HEK293T (cell line): ENCODE measurements around the gene ZXDC.
A peak's percentile ranks its signal among the peaks of the same experiment; 100 is the strongest.

Experiments
- CTCF ChIA-PET: fragments of 350-600 bp; formaldehyde crosslinking; extraction: SDS; loops from one replicate; lab custom pipeline; 2021; ENCODE audit warnings: antibody characterized with exemption, inconsistent platforms; lab: Yijun Ruan, JAX
- POLR2A ChIA-PET: fragments of 350-600 bp; formaldehyde crosslinking; extraction: SDS; loops from one replicate; lab custom pipeline; 2020; ENCODE audit warnings: antibody characterized with exemption, inconsistent platforms; lab: Yijun Ruan, JAX
- DNase-seq: peaks from one replicate; pipeline ENCODE4 v3.0.0; 2012; ENCODE audit warnings: mixed read lengths; ENCODE audit errors: extremely low spot score
- ARNT ChIP-seq: fragments of 450-650 bp; IDR thresholded peaks from 2 replicates; pipeline ENCODE4 v1.6.1; 2017; ENCODE audit warnings: mild to moderate bottlenecking
- BHLHE40 ChIP-seq: fragments of 450-650 bp; IDR thresholded peaks from 2 replicates; pipeline ENCODE4 v1.6.1; 2016; ENCODE audit warnings: mild to moderate bottlenecking, moderate library complexity, borderline replicate concordance
- CTBP1 ChIP-seq: fragments of 450-650 bp; IDR thresholded peaks from 2 replicates; pipeline ENCODE4 v1.6.1; 2016; ENCODE audit warnings: borderline replicate concordance
- ELF4 ChIP-seq: fragments of 450-650 bp; IDR thresholded peaks from 2 replicates; pipeline ENCODE4 v1.6.1; 2017; ENCODE audit warnings: antibody characterized with exemption
- FOXA1 ChIP-seq: fragments of 450-650 bp; IDR thresholded peaks from 2 replicates; pipeline ENCODE4 v1.6.1; 2016; ENCODE audit warnings: mild to moderate bottlenecking
- FOXK2 ChIP-seq: fragments of 450-650 bp; IDR thresholded peaks from 2 replicates; pipeline ENCODE4 v1.6.1; 2016; ENCODE audit warnings: mild to moderate bottlenecking
- FOXM1 ChIP-seq: fragments of 450-650 bp; IDR thresholded peaks from 2 replicates; pipeline ENCODE4 v1.6.1; 2017; ENCODE audit warnings: mild to moderate bottlenecking, borderline replicate concordance
- HDGF ChIP-seq: fragments of 450-650 bp; IDR thresholded peaks from 2 replicates; pipeline ENCODE4 v1.6.1; 2017; ENCODE audit warnings: antibody characterized with exemption, borderline replicate concordance
- L3MBTL2 ChIP-seq: fragments of 450-650 bp; conservative IDR thresholded peaks from 2 replicates; pipeline ENCODE4 v1.6.1; 2016; ENCODE audit warnings: mild to moderate bottlenecking
- LEF1 ChIP-seq: fragments of 450-650 bp; IDR thresholded peaks from 2 replicates; pipeline ENCODE4 v1.6.1; 2017; ENCODE audit warnings: mild to moderate bottlenecking, borderline replicate concordance
- NFRKB ChIP-seq: fragments of 450-650 bp; IDR thresholded peaks from 2 replicates; pipeline ENCODE4 v1.6.1; 2016; ENCODE audit warnings: mild to moderate bottlenecking, moderate library complexity
- SP1 ChIP-seq: fragments of 450-650 bp; IDR thresholded peaks from 2 replicates; pipeline ENCODE4 v1.6.1; 2017
- SUZ12 ChIP-seq: fragments of 450-650 bp; IDR thresholded peaks from 2 replicates; pipeline ENCODE4 v1.6.1; 2016; ENCODE audit warnings: mild to moderate bottlenecking
- TARDBP ChIP-seq: fragments of 450-650 bp; IDR thresholded peaks from 2 replicates; pipeline ENCODE4 v1.6.1; 2016
- ZNF384 ChIP-seq: fragments of 450-650 bp; IDR thresholded peaks from 2 replicates; pipeline ENCODE4 v1.6.1; 2016
- TF ChIP-seq, protein P1 (sequence below): fragments of 450-650 bp; IDR thresholded peaks from 2 replicates; pipeline ENCODE4 v1.6.1; 2016

The ZXDC gene, protein sequence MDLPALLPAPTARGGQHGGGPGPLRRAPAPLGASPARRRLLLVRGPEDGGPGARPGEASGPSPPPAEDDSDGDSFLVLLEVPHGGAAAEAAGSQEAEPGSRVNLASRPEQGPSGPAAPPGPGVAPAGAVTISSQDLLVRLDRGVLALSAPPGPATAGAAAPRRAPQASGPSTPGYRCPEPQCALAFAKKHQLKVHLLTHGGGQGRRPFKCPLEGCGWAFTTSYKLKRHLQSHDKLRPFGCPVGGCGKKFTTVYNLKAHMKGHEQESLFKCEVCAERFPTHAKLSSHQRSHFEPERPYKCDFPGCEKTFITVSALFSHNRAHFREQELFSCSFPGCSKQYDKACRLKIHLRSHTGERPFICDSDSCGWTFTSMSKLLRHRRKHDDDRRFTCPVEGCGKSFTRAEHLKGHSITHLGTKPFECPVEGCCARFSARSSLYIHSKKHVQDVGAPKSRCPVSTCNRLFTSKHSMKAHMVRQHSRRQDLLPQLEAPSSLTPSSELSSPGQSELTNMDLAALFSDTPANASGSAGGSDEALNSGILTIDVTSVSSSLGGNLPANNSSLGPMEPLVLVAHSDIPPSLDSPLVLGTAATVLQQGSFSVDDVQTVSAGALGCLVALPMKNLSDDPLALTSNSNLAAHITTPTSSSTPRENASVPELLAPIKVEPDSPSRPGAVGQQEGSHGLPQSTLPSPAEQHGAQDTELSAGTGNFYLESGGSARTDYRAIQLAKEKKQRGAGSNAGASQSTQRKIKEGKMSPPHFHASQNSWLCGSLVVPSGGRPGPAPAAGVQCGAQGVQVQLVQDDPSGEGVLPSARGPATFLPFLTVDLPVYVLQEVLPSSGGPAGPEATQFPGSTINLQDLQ

DNA sequence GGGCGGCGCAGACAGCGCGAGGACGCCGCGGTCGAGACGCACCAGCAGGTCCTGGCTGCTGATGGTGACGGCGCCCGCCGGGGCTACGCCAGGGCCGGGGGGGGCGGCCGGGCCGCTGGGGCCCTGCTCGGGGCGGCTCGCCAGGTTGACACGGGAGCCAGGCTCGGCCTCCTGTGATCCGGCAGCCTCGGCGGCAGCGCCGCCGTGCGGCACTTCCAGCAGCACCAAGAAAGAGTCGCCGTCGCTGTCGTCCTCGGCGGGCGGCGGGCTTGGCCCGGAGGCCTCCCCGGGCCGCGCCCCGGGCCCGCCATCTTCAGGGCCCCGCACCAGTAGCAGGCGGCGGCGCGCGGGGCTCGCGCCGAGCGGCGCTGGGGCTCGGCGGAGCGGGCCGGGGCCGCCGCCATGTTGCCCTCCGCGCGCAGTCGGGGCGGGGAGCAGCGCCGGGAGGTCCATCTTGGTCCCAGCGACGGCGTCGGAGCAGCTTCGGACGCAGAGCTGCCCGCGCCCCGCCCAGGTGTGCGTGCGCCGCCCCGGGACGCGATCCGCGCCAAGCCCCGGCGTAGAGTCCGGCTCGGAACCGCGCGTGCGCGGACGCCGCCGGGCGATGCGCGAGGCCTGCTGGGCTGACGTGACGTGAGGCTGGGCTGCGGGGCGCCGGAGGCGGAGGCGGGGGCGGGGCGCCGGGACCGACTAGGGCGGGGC lies at the start of gene ZXDC:
Gene ZXDC, minus strand, starts transcription at position 479 of the 702 bp plus-strand sequence. Its CDS starts 26 bp downstream, at position 453.
- POLR2A ChIA-PET, result interaction anchor here (0.8 to 1.6 kb wide), 6 partner anchors 9 to 116 kb away, joined by 3 to 4 read pairs (median 3); no protein-coding TSS in a partner anchor
- TF ChIP-seq ZNF384 (no peak), FOXK2 (no peak), BHLHE40 (no peak), NFRKB (no peak), SP1 (no peak), HDGF (no peak), ARNT (no peak), L3MBTL2 (no peak), TARDBP (no peak), FOXM1 (no peak), CTBP1 (no peak), FOXA1 (no peak), ELF4 (no peak), SUZ12 (no peak), LEF1 (no peak; the same call in 1 of the 2 replicates)
- TF ChIP-seq, protein P1, sequence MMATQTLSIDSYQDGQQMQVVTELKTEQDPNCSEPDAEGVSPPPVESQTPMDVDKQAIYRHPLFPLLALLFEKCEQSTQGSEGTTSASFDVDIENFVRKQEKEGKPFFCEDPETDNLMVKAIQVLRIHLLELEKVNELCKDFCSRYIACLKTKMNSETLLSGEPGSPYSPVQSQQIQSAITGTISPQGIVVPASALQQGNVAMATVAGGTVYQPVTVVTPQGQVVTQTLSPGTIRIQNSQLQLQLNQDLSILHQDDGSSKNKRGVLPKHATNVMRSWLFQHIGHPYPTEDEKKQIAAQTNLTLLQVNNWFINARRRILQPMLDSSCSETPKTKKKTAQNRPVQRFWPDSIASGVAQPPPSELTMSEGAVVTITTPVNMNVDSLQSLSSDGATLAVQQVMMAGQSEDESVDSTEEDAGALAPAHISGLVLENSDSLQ, result no peak
- CTCF ChIA-PET, result no interaction called here
- peak; percentile 99 for DNase-seq

GRCh38 chr3:126525091-126525852 lies 49.6 kb upstream of the ZXDC start:
- CTCF ChIA-PET, result no interaction called here
- POLR2A ChIA-PET, result no interaction called here
- DNase-seq, result no peak
- TF ChIP-seq ELF4 (no peak), SP1 (no peak), FOXA1 (no peak), HDGF (no peak), BHLHE40 (no peak), FOXM1 (no peak), TARDBP (no peak), ARNT (no peak), FOXK2 (no peak), SUZ12 (no peak), L3MBTL2 (no peak), LEF1 (no peak), CTBP1 (no peak), ZNF384 (no peak), NFRKB (no peak)
- TF ChIP-seq, protein P1, result no peak

- ChIA-PET CTCF (no interaction called here), POLR2A (no interaction called here)
- DNase-seq, result no peak
- TF ChIP-seq ZNF384 (no peak), SUZ12 (no peak), FOXM1 (no peak)
These were observed 48.8 kb upstream of the ZXDC start for GRCh38 chr3:126524429-126524988.

DNA sequence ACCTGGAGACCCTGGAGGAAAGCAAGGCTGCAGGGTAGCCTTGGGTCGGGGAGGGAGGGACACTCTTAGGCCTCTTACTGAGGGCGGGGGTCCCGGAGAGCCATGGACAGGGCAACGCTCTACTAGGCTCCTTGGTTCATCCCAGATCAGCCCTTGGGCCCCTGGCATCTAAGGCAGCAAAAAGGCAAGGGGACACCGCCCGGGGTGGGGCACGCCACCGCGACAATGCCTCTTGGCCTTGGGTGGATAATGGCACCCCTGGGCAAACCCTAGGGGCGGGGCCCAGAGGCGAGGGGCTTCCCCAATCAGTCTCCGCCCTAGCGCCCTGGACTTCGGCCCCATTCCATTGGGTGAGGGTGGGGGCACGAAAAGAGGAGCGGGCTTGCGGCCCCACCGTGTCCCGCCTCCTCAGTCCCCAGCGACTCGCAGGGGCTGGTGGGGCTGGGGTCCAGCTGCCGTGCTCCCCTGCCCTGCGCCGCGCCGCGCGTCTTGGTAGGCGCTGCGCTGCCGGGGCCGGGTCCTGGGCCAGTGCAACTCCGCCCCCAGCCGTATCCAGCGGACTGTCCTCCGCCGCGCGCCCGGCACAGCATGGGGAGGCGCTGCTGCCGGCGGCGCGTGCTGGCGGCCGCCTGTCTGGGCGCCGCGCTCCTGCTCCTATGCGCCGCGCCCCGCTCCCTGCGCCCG lies 48.2 kb upstream of the ZXDC start, which contains the start of gene CHST13:
Gene CHST13, plus strand, starts transcription at position 411 of the 684 bp plus-strand sequence. Its CDS starts 178 bp downstream, at position 589.
- ChIA-PET POLR2A (no interaction called here), CTCF (interaction anchor here (1.2 to 1.5 kb wide), 2 partner anchors 9 to 13 kb away, joined by 3 to 6 read pairs; no protein-coding TSS in a partner anchor)
- TF ChIP-seq SUZ12 (no peak), ELF4 (no peak), L3MBTL2 (no peak), ARNT (no peak), ZNF384 (no peak), NFRKB (no peak), FOXA1 (no peak), SP1 (no peak), FOXK2 (no peak), HDGF (no peak), CTBP1 (no peak), FOXM1 (no peak), BHLHE40 (no peak)
- peak; percentile 71 for DNase-seq
